Mucosa of descending colon (tissue), 3 donors: Measurements from ENCODE around the gene EIF3D. TPM values are rescaled to one million over a fixed set of nuclear protein-coding genes. Genes with fewer than 3 reads are reported as not detected.
A peak's percentile ranks its signal among the peaks of the same experiment; 100 is the strongest.

Source experiments
- ATAC-seq: fragments of 200-7000 bp; cut with Tn5 transposase; one replicate; pipeline ENCODE4 v1.9.1; 2020; ENCODE audit warnings: mild to moderate bottlenecking, moderate library complexity
- DNase-seq, 3 donors: peaks; one replicate each; pipeline ENCODE4 v3.0.0-alpha.2; 2020
- H3K36me3 ChIP-seq: fragments of 200-600 bp; one replicate; pipeline ENCODE4 v1.8.0; 2021; ENCODE audit warnings: low read depth, mild to moderate bottlenecking
- H3K4me1 ChIP-seq: fragments of 200-600 bp; one replicate; pipeline ENCODE4 v1.8.0; 2021; ENCODE audit warnings: low read depth, mild to moderate bottlenecking
- H3K4me3 ChIP-seq: fragments of 200-600 bp; one replicate; pipeline ENCODE4 v1.8.0; 2021; ENCODE audit warnings: mild to moderate bottlenecking
- H3K9me3 ChIP-seq: fragments of 200-600 bp; one replicate; pipeline ENCODE4 v1.8.0; 2021; ENCODE audit warnings: mild to moderate bottlenecking
- CTCF ChIP-seq: fragments of 200-600 bp; IDR thresholded peaks from one replicate; pipeline ENCODE4 v1.8.0; 2022; ENCODE audit warnings: antibody characterized with exemption, mild to moderate bottlenecking
- intact Hi-C, 2 donors: fragments of 100-400 bp; cut with DNase I in 1 of 2; cut with micrococcal nuclease in 1 of 2; formaldehyde crosslinking; loops; one replicate each; pipeline versions ENCODE4 v1.11.0 to v1.11.1; 2022; cut with DNase I, micrococcal nuclease
- total RNA-seq, 3 donors: library from RNA; stranded (reverse); fragmentation: NEBNext Ultra II Directional in 2 of 3; extraction: Animal tissue kit (Norgen Biotek cat#: 25700) in 2 of 3; gene quantifications; one replicate each; pipeline versions ENCODE4 v1.2.1 to v1.2.4, GENCODE V29; 2021 to 2023
- donor health status: DM: no; HTN: no; CAD: no; lungs with moderate emphysema.
- donor health status: DM: no; HTN: no; CAD: no.
- donor health status: DM: no; HTN: yes; CAD: no.

The EIF3D gene
- total RNA-seq, 3 donors from 2014 or later: 135 to 145 (median 142) TPM

GRCh38 chr22:36564422-36565158 lies 35.6 kb upstream of the EIF3D start:
- H3K9me3 ChIP-seq: no peaks in the 10 kb centered on the region
- intact Hi-C loops: no loop called here
- H3K4me3 ChIP-seq: no peak overlapping the region
- H3K36me3 ChIP-seq: no peaks in the 10 kb centered on the region
- TF ChIP-seq CTCF: no peak
- H3K4me1 ChIP-seq: no peaks in the 10 kb centered on the region
- no peak for ATAC-seq
- no peak for DNase-seq

GRCh38 chr22:36563898-36564297 lies 34.9 kb upstream of the EIF3D start:
- Histone ChIP-seq H3K4me1 (no peaks in the 10 kb centered on the region), H3K9me3 (no peaks in the 10 kb centered on the region), H3K36me3 (no peaks in the 10 kb centered on the region), H3K4me3 (no peak overlapping the region)
- intact Hi-C loops: no loop called here
- TF ChIP-seq CTCF: no peak
- no peak for DNase-seq
- no peak for ATAC-seq

GRCh38 chr22:36563444-36563843 lies 34.5 kb upstream of the EIF3D start:
- ATAC-seq (no peak), DNase-seq (no peak)
- no peaks in the 10 kb centered on the region for H3K9me3 ChIP-seq
- H3K4me3 ChIP-seq: no peak overlapping the region
- no peaks in the 10 kb centered on the region for H3K36me3 ChIP-seq
- no peaks in the 10 kb centered on the region for H3K4me1 ChIP-seq
- no peak for TF ChIP-seq CTCF
- intact Hi-C loops: no loop called here

- intact Hi-C loops: no loop called here
- Histone ChIP-seq H3K4me1 (no peaks in the 10 kb centered on the region), H3K9me3 (no peaks in the 10 kb centered on the region), H3K36me3 (no peaks in the 10 kb centered on the region), H3K4me3 (no peak overlapping the region)
- no peak for TF ChIP-seq CTCF
- no peak for ATAC-seq
- no peak for DNase-seq
These were observed 34.0 kb upstream of the EIF3D start for GRCh38 chr22:36563001-36563400.

- no peaks in the 10 kb centered on the region for H3K4me1 ChIP-seq
- ATAC-seq (peak; percentile 34), DNase-seq (no peak)
- no peak for TF ChIP-seq CTCF
- no peaks in the 10 kb centered on the region for H3K36me3 ChIP-seq
- no peak overlapping the region for H3K4me3 ChIP-seq
- intact Hi-C loops: no loop called here
- H3K9me3 ChIP-seq: no peaks in the 10 kb centered on the region
These were observed 33.4 kb upstream of the EIF3D start for GRCh38 chr22:36562261-36562835.
